Endothelial cell of umbilical vein (primary cell): ENCODE results near the gene TPPP2. TPM values are rescaled to one million over a fixed set of nuclear protein-coding genes. Genes with fewer than 3 reads are reported as not detected.

Experiments used
- BruUV-seq: library from RNA; stranded (reverse); fragments of 400-500 nt; replicated peaks from 2 replicates; lab custom pipeline; 2021; lab: Mats Ljungman, UMichigan
- CTCF ChIA-PET: fragments of 300-600, 350-600 bp; sonication (Branson Sonifier 250); formaldehyde crosslinking; loops from one replicate; lab custom pipeline; 2021; ENCODE audit warnings: antibody characterized with exemption, inconsistent platforms; lab: Charles Lee
- POLR2A ChIA-PET: fragments of 300-600, 350-600 bp; sonication (Branson Sonifier 250); formaldehyde crosslinking; loops from one replicate; lab custom pipeline; 2021; ENCODE audit warnings: antibody characterized with exemption, inconsistent platforms; lab: Charles Lee
- DNase-seq: peaks from one replicate; pipeline ENCODE4 v3.0.0-alpha.2; 2011; ENCODE audit warnings: low read depth, low spot score
- FAIRE-seq: peaks from 2 replicates; lab custom pipeline; 2011; peaks lifted over from hg19 to GRCh38; lab: Jason Lieb, UNC
- H2AFZ ChIP-seq: 2 replicates; pipeline ENCODE4 v1.6.0; 2012; ENCODE audit warnings: low read depth, low read length, control low read depth, inconsistent platforms
- H3K27ac ChIP-seq: 2 replicates; pipeline ENCODE4 v1.5.1; 2011; ENCODE audit warnings: low read depth, mild to moderate bottlenecking, control low read depth, low read length, moderate library complexity; ENCODE audit not compliant: insufficient read depth
- H3K27me3 ChIP-seq, 2 experiments: 2 replicates each; pipeline versions ENCODE4 v1.6.0 to v1.6.1; 2011; ENCODE audit warnings: low read length in 2 of 2, mixed read lengths in 1 of 2; ENCODE audit not compliant: control insufficient read depth in 2 of 2, insufficient read depth in 2 of 2
- H3K36me3 ChIP-seq, 2 experiments: 2 replicates in 1 of 2; 3 replicates in 1 of 2; pipeline ENCODE4 v1.5.1; 2011; ENCODE audit warnings: low read length in 2 of 2, mild to moderate bottlenecking in 1 of 2, moderate library complexity in 1 of 2; ENCODE audit not compliant: control insufficient read depth in 2 of 2, insufficient read depth in 2 of 2; ENCODE audit errors: extremely low read depth in 1 of 2
- H3K4me1 ChIP-seq: 3 replicates; pipeline ENCODE4 v1.5.1; 2011; ENCODE audit warnings: mild to moderate bottlenecking, low read length; ENCODE audit not compliant: control insufficient read depth, insufficient read depth; ENCODE audit errors: extremely low read depth
- H3K4me2 ChIP-seq: 2 replicates; pipeline ENCODE4 v1.6.1; 2011; ENCODE audit warnings: low read length, control low read depth, mixed read lengths; ENCODE audit not compliant: insufficient read depth
- H3K4me3 ChIP-seq, 3 experiments: fragments of 200-600 bp in 1 of 3; sonication (generic), shearing (Covaris generic) in 1 of 3; replicated peaks in 1 of 3; 2 replicates each; pipeline ENCODE4 v1.5.1; 2011 to 2016; ENCODE audit warnings: control low read depth in 3 of 3, low read length in 3 of 3, mild to moderate bottlenecking in 2 of 3, inconsistent platforms in 1 of 3, low read depth in 1 of 3, moderate library complexity in 1 of 3; ENCODE audit not compliant: insufficient read depth in 1 of 3
- H3K79me2 ChIP-seq: 2 replicates; pipeline ENCODE4 v1.6.0; 2012; ENCODE audit warnings: low read length, inconsistent platforms; ENCODE audit not compliant: control insufficient read depth, insufficient read depth
- H3K9ac ChIP-seq: replicated peaks from 2 replicates; pipeline ENCODE3; 2011; ENCODE audit warnings: low read length, control low read depth; ENCODE audit not compliant: insufficient read depth; ENCODE audit errors: extremely low read depth
- H3K9me1 ChIP-seq: replicated peaks from 3 replicates; pipeline ENCODE4 v1.6.0; 2011; ENCODE audit warnings: mild to moderate bottlenecking, low read length; ENCODE audit not compliant: control insufficient read depth, insufficient read depth; ENCODE audit errors: extremely low read depth
- H3K9me3 ChIP-seq: replicated peaks from 2 replicates; pipeline ENCODE4 v1.5.1; 2012; ENCODE audit warnings: low read length, inconsistent platforms; ENCODE audit not compliant: control insufficient read depth, insufficient read depth
- H4K20me1 ChIP-seq: replicated peaks from 2 replicates; pipeline ENCODE3; 2011; ENCODE audit warnings: mild to moderate bottlenecking, low read length; ENCODE audit not compliant: control insufficient read depth, insufficient read depth; ENCODE audit errors: extremely low read depth
- CTCF ChIP-seq, 2 donors: IDR thresholded peaks; 1 replicate in 1 of 2; 2 replicates in 1 of 2; pipeline ENCODE4 v1.5.1; 2011; ENCODE audit warnings: low read length in 2 of 2, mild to moderate bottlenecking in 2 of 2, moderate library complexity in 2 of 2, control low read depth in 1 of 2, inconsistent platforms in 1 of 2, low read depth in 1 of 2; ENCODE audit not compliant: insufficient read depth in 1 of 2; ENCODE audit errors: extremely low read depth in 1 of 2
- EZH2 ChIP-seq: IDR thresholded peaks from 2 replicates; pipeline ENCODE4 v1.6.1; 2012; ENCODE audit warnings: borderline replicate concordance, low read depth, mild to moderate bottlenecking, moderate library complexity, low read length, inconsistent platforms; ENCODE audit not compliant: severe bottlenecking
- FOS ChIP-seq: IDR thresholded peaks from 2 replicates; pipeline ENCODE4 v1.6.1; 2011; ENCODE audit warnings: mild to moderate bottlenecking, low read length, moderate library complexity, borderline replicate concordance; ENCODE audit not compliant: insufficient read depth
- GATA2 ChIP-seq: IDR thresholded peaks from 2 replicates; pipeline ENCODE4 v1.7.0; 2011; ENCODE audit warnings: low read depth, mild to moderate bottlenecking, moderate library complexity, mixed read lengths, low read length; ENCODE audit not compliant: insufficient read length, insufficient read depth
- JUN ChIP-seq: IDR thresholded peaks from 2 replicates; pipeline ENCODE4 v1.6.1; 2011; ENCODE audit warnings: borderline replicate concordance, low read depth; ENCODE audit not compliant: insufficient read length, insufficient read depth
- MYC ChIP-seq: IDR thresholded peaks from one replicate; pipeline ENCODE4 v1.6.1; 2011; ENCODE audit warnings: mild to moderate bottlenecking, low read depth, low read length
- POLR2A ChIP-seq: IDR thresholded peaks from 2 replicates; pipeline ENCODE4 v1.6.1; 2012; ENCODE audit warnings: low read depth, mild to moderate bottlenecking, control low read depth, low read length
- POLR2AphosphoS5 ChIP-seq: IDR thresholded peaks from 2 replicates; pipeline ENCODE4 v1.6.1; 2012; ENCODE audit warnings: low read depth, mild to moderate bottlenecking, control low read depth, low read length, moderate library complexity; ENCODE audit not compliant: insufficient read depth
- dilution Hi-C: fragments of 300-500 bp; cut with MboI; formaldehyde crosslinking; loops from one replicate; pipeline ENCODE4 v1.15.0; 2019; ENCODE audit warnings: low sequenced_read_pairs; ENCODE audit not compliant: extremely low pct_ligation_motif_present
- intact Hi-C: fragments of 100-400 bp; cut with micrococcal nuclease; formaldehyde crosslinking; loops from one replicate; pipeline ENCODE4 v1.10.0; 2022
- polyA plus RNA-seq, 4 experiments: library from polyadenylated mRNA; depleted of rRNA in 3 of 4; stranded (reverse) in 3 of 4; unstranded in 1 of 4; fragments of >200 nt; gene quantifications; 2 replicates each; pipeline versions ENCODE4 v1.2.1 to v1.2.3, GENCODE V29; 2011 to 2012; ENCODE audit warnings: missing spikeins in 1 of 4
- total RNA-seq: library from RNA; stranded (reverse); gene quantifications from 2 replicates; pipeline ENCODE4 v1.2.3, GENCODE V29; 2021
- TF ChIP-seq, protein P1 (sequence below): IDR thresholded peaks from 2 replicates; pipeline ENCODE4 v1.6.1; 2011; ENCODE audit not compliant: insufficient read depth, insufficient read length

The TPPP2 gene
- total and polyA plus RNA-seq, 2 donors (not counting 3 experiments of a cell fraction or from before 2014, with no cell fraction given), result not detected

DNA sequence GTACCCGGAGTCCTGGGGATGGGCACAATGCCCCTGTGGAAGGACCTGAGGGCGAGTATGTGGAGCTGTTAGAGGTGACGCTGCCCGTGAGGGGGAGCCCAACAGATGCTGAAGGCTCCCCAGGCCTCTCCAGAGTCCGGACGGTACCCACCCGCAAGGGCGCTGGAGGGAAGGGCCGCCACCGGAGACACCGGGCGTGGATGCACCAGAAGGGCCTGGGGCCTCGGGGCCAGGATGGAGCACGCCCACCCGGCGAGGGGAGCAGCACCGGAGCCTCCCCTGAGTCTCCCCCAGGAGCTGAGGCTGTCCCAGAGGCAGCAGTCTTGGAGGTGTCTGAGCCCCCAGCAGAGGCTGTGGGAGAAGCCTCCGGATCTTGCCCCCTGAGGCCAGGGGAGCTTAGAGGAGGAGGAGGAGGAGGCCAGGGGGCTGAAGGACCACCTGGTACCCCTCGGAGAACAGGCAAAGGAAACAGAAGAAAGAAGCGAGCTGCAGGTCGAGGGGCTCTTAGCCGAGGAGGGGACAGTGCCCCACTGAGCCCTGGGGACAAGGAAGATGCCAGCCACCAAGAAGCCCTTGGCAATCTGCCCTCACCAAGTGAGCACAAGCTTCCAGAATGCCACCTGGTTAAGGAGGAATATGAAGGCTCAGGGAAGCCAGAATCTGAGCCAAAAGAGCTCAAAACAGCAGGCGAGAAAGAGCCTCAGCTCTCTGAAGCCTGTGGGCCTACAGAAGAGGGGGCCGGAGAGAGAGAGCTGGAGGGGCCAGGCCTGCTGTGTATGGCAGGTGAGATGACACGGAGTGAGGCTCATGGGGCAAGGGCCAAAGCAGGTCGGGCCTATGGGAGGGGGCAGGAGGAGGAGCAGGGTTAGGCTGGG, 44.6 kb downstream of the TPPP2 start:
- Histone ChIP-seq H3K4me3 (no peak overlapping the region), H3K9me1 (no peaks in the 10 kb centered on the region), H4K20me1 (no peaks in the 10 kb centered on the region), H3K4me1 (peaks cover 10% of the 10 kb centered on the region), H3K36me3 (peaks cover 0 to 6% of the 10 kb centered on the region in 2 experiments), H3K9ac (no peak overlapping the region), H3K79me2 (no peaks in the 10 kb centered on the region), H3K27me3 (peaks cover 2 to 11% of the 10 kb centered on the region in 2 experiments), H3K27ac (no peak overlapping the region), H3K4me2 (no peak overlapping the region), H2AFZ (no peak overlapping the region), H3K9me3 (no peaks in the 10 kb centered on the region)
- FAIRE-seq (no peak), DNase-seq (no peak)
- BruUV-seq, result no TSS peak
- ChIA-PET POLR2A (interaction anchor here (0.6 kb wide), 1 partner anchor 669 kb away, joined by 5 read pairs; no protein-coding TSS in a partner anchor), CTCF (interaction anchor here (1.0 to 1.8 kb wide), 3 partner anchors 18 to 60 kb away, joined by 4 to 7 read pairs (median 5); no protein-coding TSS in a partner anchor)
- TF ChIP-seq POLR2A (no peak), MYC (no peak), CTCF (IDR thresholded peaks at IDR 0.05; ENCODE audit: extremely low read depth in 1 of 2, insufficient read depth in 1 of 2, low read depth in 1 of 2, low read length in 2 of 2) (no peak), EZH2 (no peak), POLR2AphosphoS5 (no peak), FOS (no peak), JUN (no peak), GATA2 (no peak)
- TF ChIP-seq, protein P1, sequence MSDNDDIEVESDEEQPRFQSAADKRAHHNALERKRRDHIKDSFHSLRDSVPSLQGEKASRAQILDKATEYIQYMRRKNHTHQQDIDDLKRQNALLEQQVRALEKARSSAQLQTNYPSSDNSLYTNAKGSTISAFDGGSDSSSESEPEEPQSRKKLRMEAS, result no peak
- intact Hi-C loops (no loop called here), dilution Hi-C loops (no loop called here)
